GM19395 (cell line): ENCODE measurements around the gene FKBP6.
"Not testable (repeated sequence)": the region's sequence is repeated elsewhere in the genome, so short reads cannot be mapped to it uniquely, and the experiment has no call there.

Experiments used
- ATAC-seq: cut with Tn5 transposase; IDR thresholded peaks from one replicate; pipeline ENCODE4 v1.9.1; 2021; ENCODE audit warnings: mild to moderate bottlenecking, moderate library complexity; ENCODE audit not compliant: unreplicated experiment

FKBP6 gene

GRCh38 chr7:73387908-73388414, 60.0 kb downstream of the FKBP6 start:
- no peak for ATAC-seq

GRCh38 chr7:73391396-73391795, 63.4 kb downstream of the FKBP6 start:
- no peak for ATAC-seq

- ATAC-seq = no peak
Observed at GRCh38 chr7:73394422-73394821, 66.5 kb downstream of the FKBP6 start.

DNA sequence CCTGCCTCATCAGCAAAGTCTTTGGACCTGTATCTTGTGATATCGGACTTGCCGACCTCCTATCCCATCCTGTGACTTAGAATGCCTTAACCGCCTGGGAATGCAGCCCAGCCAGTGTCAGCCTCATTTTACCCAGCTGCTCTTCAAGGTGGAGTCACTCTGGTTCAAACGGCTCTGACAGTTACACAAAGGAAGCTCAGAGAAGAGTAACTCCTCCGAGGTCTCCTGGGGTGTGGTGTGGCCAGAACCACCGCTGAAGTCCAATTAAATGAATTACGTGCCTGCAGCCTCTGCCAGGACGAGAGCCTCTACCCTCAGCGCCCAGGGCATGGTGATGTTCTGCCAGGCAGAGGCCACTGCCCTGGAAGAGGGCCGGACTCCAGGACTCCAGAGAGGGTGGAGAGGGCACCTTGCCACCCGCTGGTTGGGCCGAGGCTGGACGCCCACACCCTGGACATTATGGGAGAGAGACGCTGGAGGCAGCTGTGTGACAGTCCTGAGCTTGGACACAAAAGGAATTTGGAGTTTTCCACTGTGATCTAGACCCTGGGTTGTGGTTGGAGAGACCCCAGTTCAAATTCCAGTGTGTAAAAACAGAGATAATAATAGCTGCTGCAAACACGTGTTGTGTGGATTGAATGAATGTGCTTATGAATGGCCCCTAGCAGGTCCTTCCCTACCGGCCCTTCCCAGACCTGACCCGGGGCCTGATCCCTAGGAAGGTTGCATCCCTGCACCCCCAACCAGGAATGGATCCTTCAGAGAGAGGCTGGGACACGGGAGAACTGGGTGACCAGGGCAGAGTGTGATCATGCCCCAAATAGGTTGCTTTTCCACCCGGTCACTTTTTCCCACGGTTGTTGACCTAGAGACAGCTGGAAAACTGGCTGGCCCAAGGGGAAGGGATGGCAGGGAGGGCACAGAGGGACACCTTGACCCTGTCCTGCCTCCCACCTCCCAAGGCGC, 67.9 kb downstream of the FKBP6 start:
- no peak for ATAC-seq

DNA sequence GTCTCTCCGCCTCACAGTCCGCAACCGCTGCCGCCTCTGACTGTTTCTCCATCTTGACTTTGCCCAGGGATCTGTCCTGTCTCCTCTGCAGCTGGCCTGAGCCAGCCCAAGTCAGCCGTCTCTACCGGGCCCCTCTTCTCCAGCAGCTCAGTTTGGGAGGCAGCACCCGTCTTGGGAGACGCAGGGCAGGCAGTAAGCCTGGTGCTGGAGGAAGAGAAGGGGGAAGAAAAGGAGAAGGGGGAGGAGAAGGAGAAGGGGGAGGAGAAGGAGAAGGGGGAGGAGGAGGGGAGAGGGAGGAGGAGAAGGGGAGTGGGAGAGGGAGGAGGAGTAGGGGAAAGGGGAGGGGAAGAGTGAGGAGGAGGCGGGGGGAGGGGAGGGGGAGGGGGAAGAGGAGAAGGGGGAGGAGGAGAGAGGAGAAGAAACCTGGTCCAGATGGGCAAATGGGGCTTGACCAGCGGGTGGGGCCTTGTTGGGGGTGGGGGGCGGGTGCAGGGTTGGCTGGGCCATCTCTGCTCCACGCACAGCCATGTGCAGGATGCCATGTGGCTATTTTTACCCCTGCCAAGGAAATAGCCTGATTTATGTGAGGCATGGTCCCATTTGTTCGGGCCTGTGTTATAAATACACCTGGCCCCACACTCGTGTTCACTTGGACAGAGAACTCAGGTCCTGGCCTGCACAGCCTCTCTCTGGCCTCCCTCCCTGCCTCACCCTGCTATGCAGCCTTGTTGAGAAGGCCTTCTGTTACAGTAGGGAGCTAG, 69.7 kb downstream of the FKBP6 start:
- no peak for ATAC-seq

- not testable (repeated sequence) for ATAC-seq
Observed at GRCh38 chr7:73399185-73400050, 71.5 kb downstream of the FKBP6 start.

DNA sequence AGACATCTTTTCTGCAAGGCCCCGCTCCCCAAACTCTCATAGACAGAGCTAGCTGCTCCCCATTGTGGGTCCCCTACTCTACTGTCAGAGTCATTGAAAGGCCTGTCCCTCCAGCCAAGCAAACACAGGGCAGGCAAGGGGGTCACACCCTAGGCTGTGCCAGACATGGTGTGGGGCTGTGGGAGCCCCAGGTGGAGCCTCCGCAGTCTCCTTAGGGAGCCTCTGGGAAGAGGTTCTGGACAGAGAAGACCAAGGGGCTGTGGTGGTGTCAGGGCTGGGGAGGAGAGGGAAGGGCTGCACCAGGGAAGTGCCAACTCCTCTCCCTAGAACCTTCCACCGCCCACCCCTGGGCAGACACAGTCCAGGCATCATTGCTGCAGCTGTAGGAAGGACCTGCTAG, 76.9 kb downstream of the FKBP6 start:
- ATAC-seq = not testable (repeated sequence)
